Activated effector memory CD4-positive, alpha-beta T cell treated with anti-CD3 and anti-CD28 coated beads, Interleukin-2, amount 50 U/mL, for 16 hours (primary cell): ENCODE data around the gene APLF.

ENCODE experiments used
- DNase-seq: peaks from one replicate; pipeline ENCODE4 v3.0.0-alpha.2; 2020

APLF gene

GRCh38 chr2:68467077-68467960 is at the start of gene APLF, which contains the start of gene FBXO48:
APLF (plus strand) TSS chr2:68467585; CDS start chr2:68467732, 147 bp downstream.
FBXO48 (minus strand) TSS chr2:68467294; CDS start chr2:68465145, 2,149 bp downstream.
- peak; percentile 99 for DNase-seq

GRCh38 chr2:68417926-68418325 is 49.5 kb upstream of the APLF start:
- DNase-seq, result no peak

GRCh38 chr2:68418419-68418818 is 49.0 kb upstream of the APLF start:
- no peak for DNase-seq

- DNase-seq, result no peak
Measured at GRCh38 chr2:68418855-68419254, 48.5 kb upstream of the APLF start.

- DNase-seq, result no peak
Measured at GRCh38 chr2:68420254-68420910, 47.0 kb upstream of the APLF start.

- no peak for DNase-seq
Measured at GRCh38 chr2:68423966-68424650, 43.3 kb upstream of the APLF start.

GRCh38 chr2:68425503-68425902 is 41.9 kb upstream of the APLF start:
- DNase-seq, result no peak

- no peak for DNase-seq
Measured at GRCh38 chr2:68426446-68426845, 40.9 kb upstream of the APLF start.

GRCh38 chr2:68426848-68427579 is 40.4 kb upstream of the APLF start:
- no peak for DNase-seq

GRCh38 chr2:68428126-68428525 is 39.3 kb upstream of the APLF start:
- no peak for DNase-seq

GRCh38 chr2:68428746-68429145 is 38.6 kb upstream of the APLF start:
- no peak for DNase-seq

- no peak for DNase-seq
Measured at GRCh38 chr2:68429311-68429826, 38.0 kb upstream of the APLF start.

GRCh38 chr2:68431316-68431972 is 35.9 kb upstream of the APLF start:
- no peak for DNase-seq

GRCh38 chr2:68432696-68433658 is 34.4 kb upstream of the APLF start:
- DNase-seq, result no peak

GRCh38 chr2:68434981-68435380 is 32.4 kb upstream of the APLF start:
- DNase-seq, result no peak

GRCh38 chr2:68435615-68436014 is 31.8 kb upstream of the APLF start:
- DNase-seq, result no peak

GRCh38 chr2:68436270-68436669 is 31.1 kb upstream of the APLF start:
- DNase-seq, result no peak

- DNase-seq, result no peak
Measured at GRCh38 chr2:68438455-68439303, 28.7 kb upstream of the APLF start.

GRCh38 chr2:68441179-68441993 is 26.0 kb upstream of the APLF start:
- peak; percentile 92 for DNase-seq
